HL-60/S4 treated with phorbol 12-myristate 13-acetate at 8.2 ng/mL for 4 days and 3 days (cell line): ENCODE results near the gene IP6K3.

Source experiments
- in situ Hi-C: fragments of 300-500 bp; cut with MboI; formaldehyde crosslinking; loops from 2 replicates; pipeline ENCODE4 v1.15.0; 2022; ENCODE audit warnings: low sequenced_read_pairs

IP6K3 gene

DNA sequence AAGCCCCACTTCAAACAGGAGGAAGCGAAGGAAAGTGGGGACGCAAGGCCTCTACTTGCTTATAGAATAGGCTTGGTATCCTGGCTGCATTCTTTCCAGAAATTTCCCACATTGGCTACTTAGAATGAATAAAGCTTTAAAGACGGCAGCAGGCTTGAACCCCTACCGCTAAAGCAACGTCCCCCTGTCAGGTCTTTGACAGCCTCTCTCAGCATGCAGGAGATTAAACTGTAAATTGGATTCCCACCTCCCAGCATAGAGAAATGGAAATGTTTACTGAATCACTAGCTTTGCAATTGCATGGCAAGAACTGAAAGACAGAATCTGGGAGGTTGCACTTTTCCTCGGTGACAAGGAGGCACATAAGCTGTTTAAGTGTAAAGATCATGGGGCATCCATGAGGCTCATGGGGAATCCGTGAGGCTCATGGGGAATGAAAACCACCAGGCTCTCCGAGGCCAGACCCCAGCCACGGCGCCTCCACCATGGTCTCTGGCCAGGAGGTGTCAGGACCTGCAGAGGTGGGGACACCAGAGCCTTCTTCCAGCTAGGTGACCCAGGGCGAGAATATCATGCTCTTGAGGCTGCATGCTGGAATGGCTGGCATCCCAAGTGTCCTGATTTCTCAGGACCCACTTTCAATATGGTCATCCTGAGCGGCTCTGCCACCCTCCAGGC, 31.9 kb upstream of the IP6K3 start:
- in situ Hi-C loops: no loop called here

DNA sequence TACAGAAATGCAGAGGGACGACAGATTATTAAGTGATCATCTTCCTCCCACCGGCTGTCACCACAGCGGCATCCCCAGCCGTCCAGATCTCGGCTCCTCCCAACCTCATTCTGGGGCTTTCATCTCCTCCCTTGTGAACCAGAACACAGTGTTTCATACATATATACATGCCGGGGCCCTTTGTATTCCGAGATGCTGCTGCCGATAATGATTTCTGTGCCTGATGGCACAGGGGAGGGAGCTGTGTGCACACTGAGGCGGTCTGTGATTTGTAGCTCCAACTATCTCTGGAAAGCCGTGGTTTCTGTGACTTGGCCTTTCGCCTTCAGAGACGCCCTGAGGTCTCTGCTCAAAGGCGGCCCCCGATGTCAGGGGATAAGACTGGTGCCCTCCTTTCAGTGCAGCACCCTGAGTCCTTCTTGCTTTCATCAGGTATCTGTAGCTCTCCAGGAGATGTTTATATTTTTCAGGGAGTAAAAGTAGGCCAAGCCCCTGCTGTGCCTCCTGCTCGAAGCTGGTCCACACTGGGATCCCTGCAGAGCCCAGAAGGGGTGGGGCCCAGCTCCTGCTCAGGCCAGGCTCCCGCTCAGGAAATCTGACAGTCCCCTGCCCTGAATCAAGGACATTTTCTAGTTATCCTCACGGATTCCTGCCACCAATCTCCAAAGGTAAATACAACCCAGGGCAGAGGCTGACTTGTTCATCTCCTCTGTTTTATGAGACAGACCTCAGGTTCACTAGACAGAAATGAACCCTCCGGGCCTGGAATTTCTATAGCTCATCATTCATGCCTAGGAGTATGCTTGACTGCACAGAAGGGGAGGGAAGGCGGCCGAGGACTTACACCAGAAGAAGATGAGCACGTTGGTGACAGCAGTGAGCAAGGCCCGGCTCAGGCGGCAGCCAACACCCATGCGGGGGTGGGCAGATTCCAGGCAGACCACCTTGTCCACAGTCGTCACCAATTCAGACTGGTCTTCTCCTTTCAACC, 31.0 kb upstream of the IP6K3 start:
- in situ Hi-C loops: no loop called here

DNA sequence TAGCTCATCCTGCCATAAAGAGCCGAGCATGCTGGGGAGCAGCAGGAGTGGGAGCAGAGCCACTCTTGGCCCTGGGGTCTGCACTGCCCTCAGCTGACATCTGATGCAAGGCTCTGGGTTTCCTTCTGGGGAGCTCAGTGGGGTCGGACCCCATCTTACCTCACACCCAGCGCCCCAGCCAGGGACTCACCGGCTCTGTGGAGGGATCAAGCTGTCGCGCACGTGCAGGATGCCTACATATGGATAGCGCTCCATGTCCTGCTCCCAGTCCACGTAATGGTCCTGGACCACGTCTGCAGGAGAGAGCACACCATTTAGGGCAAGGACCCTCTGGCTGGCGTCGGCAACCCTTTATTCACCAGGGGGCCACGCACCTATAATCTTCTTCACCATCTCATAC, 30.1 kb upstream of the IP6K3 start:
- in situ Hi-C loops: no loop called here

DNA sequence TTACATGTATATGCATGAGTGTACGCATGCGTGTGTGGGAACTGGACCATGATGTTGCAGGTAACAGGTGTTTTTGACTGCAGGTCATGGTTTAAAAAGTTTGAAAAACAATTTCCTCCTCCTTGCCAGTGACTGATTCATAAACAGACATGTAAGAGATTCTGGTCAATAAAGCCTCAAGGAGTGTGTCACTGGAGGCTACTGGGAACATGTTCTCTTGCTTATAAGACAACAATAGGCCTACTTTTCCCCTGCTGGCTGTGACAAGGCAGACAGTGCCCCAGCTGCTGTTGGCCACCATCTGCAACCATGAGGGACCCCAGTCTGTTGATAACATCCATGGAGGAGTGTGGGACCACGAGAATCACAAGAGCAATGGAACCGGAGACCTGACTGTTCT, 29.5 kb upstream of the IP6K3 start:
- in situ Hi-C loops: no loop called here

DNA sequence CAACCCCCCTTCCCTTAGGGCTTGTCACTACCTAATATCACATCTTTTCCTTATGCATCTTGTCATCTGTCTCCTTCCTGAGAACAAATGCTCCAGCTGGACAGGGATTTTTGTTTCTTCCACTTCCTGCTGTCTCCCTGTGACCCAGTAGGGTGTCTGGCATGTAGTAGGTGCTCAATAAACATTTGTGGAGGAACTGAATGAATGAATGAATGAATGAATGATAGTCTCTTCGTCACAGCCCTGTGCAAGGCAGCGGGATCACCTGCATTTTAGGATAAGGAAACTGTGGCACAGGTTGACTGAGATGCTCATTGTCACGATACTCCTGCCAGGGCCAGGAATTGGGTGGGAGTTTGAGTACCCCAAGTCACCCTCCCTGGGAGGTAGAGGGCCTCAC, 28.1 kb upstream of the IP6K3 start:
- in situ Hi-C loops: loop anchor here (25.0 kb wide), 1 partner anchor 263 kb away; no protein-coding TSS in a partner anchor

DNA sequence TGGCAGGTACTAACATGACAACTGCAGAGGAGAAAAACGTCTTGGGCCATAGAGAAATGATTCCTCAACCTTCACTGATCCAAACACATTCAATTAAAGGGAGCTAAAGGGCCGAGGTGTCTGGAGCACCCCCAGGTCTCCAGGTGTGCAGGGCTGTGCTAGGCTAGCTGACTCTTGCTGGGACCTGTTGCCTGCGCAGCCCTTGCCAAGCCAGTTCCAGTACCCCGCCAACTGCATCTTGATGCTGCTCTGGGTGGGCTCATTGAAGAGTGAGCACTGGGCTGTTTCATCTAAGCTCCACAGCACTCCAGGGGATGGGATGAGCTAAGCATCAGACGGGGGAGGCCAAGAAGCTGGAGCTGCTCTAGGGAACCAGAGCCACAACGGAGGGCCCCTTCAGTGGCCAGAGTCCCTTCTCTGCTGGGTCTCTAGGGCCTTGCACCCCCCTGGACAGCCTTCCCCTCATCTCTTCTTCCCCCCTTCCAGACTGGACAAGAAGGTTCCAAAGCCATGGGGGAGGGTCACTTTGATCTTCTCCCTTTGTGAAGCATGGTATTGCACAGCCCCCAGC, 26.3 kb upstream of the IP6K3 start:
- in situ Hi-C loops: loop anchor here (25.0 kb wide), 1 partner anchor 264 kb away; no protein-coding TSS in a partner anchor

DNA sequence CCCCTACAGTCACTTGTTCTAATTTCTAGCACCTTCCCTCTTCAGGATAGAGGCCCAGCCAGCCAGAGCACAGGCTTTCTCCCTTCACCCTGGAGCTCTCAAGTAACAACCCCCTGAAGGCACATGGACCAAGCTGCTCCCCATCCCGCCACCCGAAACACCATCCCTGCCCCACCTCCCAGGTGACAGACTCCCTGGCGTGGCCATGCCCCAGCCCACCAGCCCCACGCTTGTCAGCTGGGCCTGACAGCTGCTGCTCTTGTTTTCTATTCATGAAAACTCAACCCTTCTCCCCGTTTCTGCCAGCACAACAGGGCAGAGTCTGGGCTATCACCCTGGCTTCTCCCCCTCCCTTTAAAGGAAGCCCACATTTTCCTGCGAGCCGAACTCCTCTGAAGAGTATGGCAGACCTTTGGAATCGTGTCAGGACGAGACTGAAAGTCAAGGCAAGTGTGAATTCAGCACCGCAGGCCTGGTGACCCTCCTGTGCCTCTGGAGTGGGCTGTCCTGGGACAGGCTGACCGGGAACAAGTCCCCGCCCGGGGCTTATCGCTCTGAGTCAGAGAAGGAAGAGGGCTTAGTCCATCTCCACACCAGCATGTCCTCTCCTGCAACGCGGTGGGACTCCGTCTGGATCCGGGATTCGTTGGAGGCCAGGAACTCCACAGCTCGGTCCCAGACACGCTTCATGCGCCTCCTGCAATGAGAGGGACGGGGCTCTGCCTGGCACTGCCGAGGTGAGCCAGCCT, 25.6 kb upstream of the IP6K3 start:
- in situ Hi-C loops: loop anchor here (25.0 kb wide), 1 partner anchor 265 kb away; no protein-coding TSS in a partner anchor

DNA sequence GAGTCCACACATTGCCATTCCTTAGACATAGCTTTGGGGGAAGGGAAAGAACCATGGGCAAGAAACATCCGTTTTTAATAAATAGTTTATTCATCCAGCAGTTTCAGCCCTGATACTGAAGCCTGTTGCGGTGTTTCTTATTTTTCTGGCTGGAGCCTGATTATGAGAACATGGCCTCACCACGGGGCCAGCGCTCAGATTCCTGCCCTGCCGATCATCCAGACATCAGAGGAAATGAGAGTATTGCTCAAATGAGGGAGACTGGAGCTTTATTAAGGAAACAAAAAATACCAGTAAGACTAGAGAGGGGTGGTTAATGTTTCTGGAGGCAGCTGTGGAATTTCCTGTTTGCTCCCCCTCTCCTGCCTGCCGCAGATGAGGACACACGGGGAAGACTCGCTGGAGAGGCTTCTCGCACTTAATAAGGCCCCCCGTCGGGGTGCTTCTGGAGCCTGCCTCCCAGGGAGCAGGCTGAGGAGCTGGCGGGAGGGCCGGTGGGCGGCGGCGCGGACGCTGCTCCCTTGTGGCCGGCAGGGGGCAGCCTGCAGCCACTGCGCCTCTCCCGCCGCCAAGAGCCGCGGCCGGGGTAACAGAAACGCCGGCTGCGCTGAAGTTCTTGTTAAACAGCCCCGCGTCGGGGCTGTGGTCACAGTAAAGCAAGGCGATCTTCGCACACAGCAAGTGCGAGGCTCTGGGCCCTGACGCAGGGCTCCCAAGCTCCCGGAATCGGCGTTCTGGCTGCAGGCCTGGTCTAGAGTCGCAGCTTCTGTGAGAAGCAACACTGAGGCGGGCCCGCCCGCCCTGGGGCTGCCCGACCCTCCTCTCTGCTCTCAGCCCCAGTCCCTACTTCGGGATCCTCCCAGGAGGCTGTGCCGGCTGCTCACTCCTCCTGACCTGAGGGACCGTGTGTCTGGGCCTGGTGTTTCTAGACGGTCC, 24.7 kb upstream of the IP6K3 start:
- in situ Hi-C loops: loop anchor here (25.0 kb wide), 1 partner anchor 266 kb away; no protein-coding TSS in a partner anchor

DNA sequence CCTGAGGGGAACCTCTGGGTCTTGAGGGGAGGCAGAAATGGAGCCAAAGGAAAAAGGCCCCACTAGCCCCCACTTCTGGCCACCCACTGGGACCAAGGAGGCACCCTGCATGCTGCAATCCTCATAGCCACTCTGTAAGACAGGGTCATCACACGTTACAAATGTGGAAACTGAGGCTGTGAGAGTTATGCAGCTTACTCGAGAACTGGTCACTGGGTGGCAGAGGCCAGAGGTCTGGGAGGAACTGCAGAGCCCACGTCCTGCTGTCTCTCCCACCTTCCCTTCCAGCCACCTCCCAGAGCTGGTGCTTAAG, 24.1 kb upstream of the IP6K3 start:
- in situ Hi-C loops: loop anchor here (25.0 kb wide), 1 partner anchor 267 kb away; no protein-coding TSS in a partner anchor

DNA sequence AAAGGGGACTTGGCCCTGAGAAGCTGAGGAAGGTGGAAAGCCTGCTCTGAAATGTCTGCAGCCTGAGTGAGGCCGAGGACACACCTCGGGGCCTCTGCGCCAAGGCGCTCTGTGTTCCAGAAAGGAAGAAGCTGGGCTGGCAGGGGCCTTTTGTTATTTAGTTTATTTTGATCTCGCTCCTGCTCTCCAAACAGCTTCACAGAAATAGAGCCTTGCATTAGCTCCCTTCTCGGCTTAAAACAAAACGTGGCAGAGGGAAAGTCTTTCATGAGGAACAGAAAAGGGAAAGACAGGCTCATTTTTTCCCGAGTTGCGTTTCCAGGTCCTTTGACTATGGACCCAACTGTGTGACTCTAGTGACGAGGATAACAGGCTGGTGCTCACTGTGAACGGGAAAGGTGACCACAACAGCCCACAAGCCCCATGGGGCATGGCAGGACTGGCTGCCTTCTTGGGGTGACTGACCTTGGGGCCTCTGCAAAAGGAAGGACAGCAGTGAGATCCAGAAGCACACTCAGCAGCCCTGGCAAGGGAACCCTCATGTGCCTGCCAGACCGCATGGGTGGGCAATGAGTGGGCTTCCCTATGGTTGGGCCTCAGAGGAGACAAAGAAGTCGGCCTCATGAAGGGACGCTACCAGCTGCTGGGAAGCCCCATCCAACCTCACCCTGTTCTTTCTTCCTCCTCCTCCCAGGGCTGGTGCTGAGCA, 23.6 kb upstream of the IP6K3 start:
- in situ Hi-C loops: loop anchor here (25.0 kb wide), 1 partner anchor 267 kb away; no protein-coding TSS in a partner anchor

DNA sequence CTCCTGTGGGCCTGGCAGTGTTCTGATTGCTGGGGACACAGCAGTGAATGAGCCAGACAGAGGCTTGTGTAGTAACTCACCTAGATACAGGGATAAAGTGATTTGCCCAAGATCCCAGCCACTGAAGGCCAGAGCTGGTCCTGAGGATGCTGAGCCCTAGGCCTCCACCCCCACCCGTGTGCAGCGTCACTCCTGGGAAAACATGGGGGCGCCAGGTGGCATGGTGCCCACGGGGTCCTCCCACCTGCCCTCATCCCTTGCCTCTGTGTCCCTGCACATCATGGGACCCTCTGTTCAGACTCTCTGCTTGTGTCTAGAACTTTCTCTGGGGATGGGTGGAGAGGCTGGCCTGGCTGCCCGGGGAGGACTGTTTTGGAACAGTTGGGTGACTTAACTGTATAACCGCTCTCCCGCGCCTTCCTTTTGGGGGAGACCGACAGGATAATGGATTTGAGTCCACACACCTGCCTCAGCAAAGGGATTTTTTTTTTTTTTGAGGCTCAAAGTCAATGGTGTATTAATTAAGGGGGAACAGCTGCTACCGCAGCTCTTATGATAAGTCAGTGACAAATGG, 22.6 kb upstream of the IP6K3 start:
- in situ Hi-C loops: loop anchor here (25.0 kb wide), 1 partner anchor 268 kb away; no protein-coding TSS in a partner anchor

DNA sequence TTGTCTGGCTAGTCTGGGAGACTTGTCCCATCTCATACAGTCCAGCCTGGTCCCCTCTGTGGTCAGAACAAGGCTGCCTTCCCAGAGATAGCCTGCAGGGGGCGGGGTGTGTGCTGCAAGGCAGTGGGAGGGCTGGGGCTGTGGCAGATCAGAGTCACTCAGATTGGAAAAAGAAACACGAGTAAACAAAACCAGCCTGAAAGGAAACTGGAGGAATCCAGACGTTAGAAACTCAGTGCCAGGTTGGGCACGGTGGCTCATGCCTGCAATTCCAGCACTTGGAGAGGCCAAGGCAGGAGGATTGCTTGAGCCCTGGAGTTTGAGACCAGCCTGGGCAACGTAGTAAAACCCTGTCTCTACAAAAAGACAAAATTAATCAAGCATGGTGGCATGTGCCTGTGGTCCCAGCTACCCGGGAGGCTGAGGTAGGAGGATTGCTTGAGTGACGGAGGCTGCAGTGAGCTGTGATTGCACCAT, 22.0 kb upstream of the IP6K3 start:
- in situ Hi-C loops: loop anchor here (25.0 kb wide), 1 partner anchor 269 kb away; no protein-coding TSS in a partner anchor

DNA sequence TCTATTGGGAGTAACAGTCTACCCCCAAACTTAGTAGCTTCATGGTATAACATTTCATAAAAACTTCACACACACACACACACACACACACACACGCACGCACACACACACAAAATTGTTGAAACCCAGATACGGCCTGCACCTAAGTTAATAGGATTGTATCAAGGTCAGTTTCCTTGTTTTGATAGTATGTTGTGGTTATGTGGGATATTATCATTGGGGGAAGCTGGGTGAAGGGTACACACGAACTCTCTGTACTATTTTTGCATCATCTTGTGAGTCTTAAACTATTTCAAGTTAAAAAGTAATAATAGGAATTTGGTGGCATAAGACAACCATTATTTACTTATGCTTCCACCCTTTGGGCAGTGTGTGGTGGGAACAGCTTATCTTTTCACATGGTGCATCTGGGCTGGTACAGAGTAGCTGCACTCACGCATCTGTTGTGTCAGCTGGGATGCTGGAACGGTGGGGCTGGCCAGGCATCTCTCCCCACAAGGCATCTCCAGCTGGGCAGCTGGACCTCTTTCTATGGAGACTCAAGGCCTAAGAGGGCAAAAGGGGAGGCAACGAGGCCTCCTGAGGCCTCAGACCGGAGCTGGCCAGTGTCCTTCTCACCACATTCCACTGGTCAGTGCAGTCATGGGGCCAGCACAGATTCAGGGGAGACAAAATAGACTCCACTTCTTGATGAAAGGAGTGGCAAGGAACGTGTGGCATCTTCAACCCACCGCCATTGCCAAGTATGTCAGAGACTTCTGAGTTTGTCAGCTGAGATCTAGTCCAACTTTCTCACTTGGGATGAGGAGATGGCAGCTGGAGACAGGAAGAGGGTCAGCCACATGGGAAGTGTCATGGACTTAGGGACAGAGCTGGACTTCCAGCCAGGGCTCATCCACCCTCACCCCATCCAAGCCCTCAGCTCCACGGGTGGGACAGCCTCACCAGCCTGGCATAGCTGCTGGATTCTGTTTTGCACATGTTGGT, 20.5 kb upstream of the IP6K3 start:
- in situ Hi-C loops: loop anchor here (25.0 kb wide), 1 partner anchor 270 kb away; no protein-coding TSS in a partner anchor

DNA sequence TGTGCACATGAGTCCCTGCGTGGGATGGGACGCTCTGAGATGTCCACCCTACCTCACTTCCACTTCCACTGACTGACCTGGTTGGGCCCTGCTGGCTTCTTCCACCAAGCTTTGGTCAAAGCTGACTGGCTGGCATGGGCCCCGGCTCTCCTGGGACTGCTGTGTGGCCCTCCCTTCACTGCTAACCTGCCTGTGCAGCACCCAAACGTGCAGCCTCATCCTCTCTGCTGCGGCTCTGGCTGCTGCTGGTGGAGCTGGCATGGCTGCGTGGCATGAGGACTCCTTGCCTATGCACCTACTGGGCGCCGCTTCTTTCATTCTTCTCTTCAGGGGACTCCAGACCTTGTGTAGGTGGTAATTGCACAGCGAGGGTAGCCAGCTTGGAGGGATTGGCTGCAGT, 18.7 kb upstream of the IP6K3 start:
- in situ Hi-C loops: loop anchor here (25.0 kb wide), 1 partner anchor 272 kb away; no protein-coding TSS in a partner anchor

DNA sequence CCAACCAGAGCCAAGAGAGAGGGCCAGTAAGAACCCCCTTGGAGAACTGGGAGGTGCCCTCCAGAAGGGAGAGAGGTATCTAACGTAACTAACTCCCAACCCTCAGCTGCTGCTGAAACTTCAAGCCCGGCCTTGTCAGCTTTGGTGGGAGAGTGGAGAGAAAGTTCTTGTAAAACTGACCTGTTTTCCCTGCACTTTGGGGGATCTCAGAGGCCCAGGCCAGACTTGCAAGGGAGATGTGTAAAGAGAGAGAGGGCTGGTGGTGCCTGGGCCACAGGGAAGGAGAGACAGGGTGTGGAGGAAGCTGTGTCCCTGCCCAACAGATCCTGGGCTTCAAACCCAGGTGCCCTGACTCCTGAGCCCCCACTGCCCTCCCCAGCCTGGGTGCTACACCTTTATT, 17.3 kb upstream of the IP6K3 start:
- in situ Hi-C loops: loop anchor here (25.0 kb wide), 1 partner anchor 273 kb away; no protein-coding TSS in a partner anchor

DNA sequence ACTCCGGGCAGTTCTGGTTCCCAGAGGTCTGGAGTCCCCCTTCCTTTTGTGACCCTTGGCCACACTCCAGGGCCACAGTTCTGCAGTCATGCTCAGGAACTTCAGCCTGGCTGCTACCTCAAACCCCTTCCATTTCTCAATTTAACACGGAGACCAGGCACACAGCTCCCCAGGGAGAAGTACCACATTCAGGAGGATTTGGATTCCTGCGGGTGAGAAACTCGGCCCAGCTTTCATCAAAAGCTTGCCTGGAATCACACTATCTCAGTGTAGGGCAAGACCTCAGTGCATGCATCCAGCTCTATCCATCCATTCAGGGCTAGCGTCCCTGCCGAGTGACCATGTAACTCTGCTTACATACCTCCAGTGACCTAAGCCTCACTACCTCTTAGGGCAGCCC, 16.8 kb upstream of the IP6K3 start:
- in situ Hi-C loops: loop anchor here (25.0 kb wide), 1 partner anchor 274 kb away; no protein-coding TSS in a partner anchor

DNA sequence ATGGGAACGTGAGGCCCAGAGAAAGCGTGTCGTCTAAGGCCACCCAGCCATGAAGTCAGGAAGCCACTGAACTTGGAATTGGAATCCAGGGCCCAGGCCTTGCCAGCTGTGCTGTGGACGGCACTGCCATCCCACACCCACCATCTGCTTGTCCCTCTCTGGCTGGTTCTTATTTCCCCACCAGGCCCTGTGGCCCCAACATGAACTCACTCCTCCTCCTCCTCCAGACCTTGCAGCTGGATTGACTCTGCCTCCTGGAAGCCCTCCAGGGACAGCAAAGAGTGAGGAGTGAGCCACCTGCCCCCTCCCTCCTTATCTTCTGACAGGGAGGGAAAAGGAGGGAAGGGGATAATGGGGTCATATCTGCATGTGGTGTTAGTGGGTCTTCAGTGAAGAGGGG, 16.0 kb upstream of the IP6K3 start:
- in situ Hi-C loops: loop anchor here (25.0 kb wide), 1 partner anchor 275 kb away; no protein-coding TSS in a partner anchor
